HCT116 (cell line): ENCODE measurements around the gene NELFB. TPM values are rescaled to one million over a fixed set of nuclear protein-coding genes. Genes with fewer than 3 reads are reported as not detected.

Experiments
- ATAC-seq: fragments of 200-7000 bp; cut with Tn5 transposase; 2 replicates; pipeline ENCODE4 v1.9.1; 2020; ENCODE audit warnings: mild to moderate bottlenecking, moderate library complexity
- BruUV-seq: library from RNA; stranded (reverse); fragments of 400-500 nt; replicated peaks from 2 replicates; lab custom pipeline; 2021; lab: Mats Ljungman, UMichigan
- CTCF ChIA-PET: fragments of 300-600 bp; sonication (Branson Sonifier 250); formaldehyde crosslinking; loops from one replicate; lab custom pipeline; 2021; ENCODE audit warnings: antibody characterized with exemption; lab: Charles Lee
- POLR2A ChIA-PET: fragments of 300-600, 350-600 bp; sonication (Branson Sonifier 250); formaldehyde crosslinking; loops from one replicate; lab custom pipeline; 2021; ENCODE audit warnings: antibody characterized with exemption; lab: Charles Lee
- RAD21 ChIA-PET, 2 experiments: fragments of 300-600 bp; sonication (Branson Sonifier 250); formaldehyde crosslinking; loops; one replicate each; lab custom pipeline; 2023; ENCODE audit warnings: low total read pairs in 2 of 2; ENCODE audit not compliant: uncharacterized antibody in 2 of 2, unreplicated experiment in 2 of 2, low non-redundant PET in 1 of 2; lab: Charles Lee
- DNase-seq: peaks from one replicate; pipeline ENCODE4 v3.0.0-alpha.2; 2010; ENCODE audit warnings: low read depth, low spot score
- H2AFZ ChIP-seq: fragments of 200-600 bp; shearing (Covaris generic), sonication (generic); 2 replicates; pipeline ENCODE4 v1.6.1; 2017; ENCODE audit warnings: low read depth, mixed run types, mixed read lengths, antibody characterized with exemption, low read length; ENCODE audit not compliant: poor library complexity, severe bottlenecking
- H3K27ac ChIP-seq: 2 replicates; pipeline ENCODE4 v1.5.1; 2012; ENCODE audit warnings: low read depth, low read length
- H3K27me3 ChIP-seq: fragments of 200-600 bp; sonication (generic); 2 replicates; pipeline ENCODE4 v1.6.1; 2016; ENCODE audit warnings: mixed run types, low read length, mixed read lengths; ENCODE audit not compliant: insufficient read depth
- H3K36me3 ChIP-seq, 2 experiments: fragments of 200-500 bp in 1 of 2; fragments of 200-600 bp in 1 of 2; sonication (Bioruptor generic) in 1 of 2; sonication (generic) in 1 of 2; 2 replicates each; pipeline versions ENCODE4 v1.5.1 to v1.6.1; 2014 to 2016; ENCODE audit warnings: low read length in 2 of 2, inconsistent platforms in 1 of 2, mixed read lengths in 1 of 2, mixed run types in 1 of 2; ENCODE audit not compliant: insufficient read depth in 2 of 2, control insufficient read depth in 1 of 2
- H3K4me1 ChIP-seq, 2 experiments: fragments of 200-600 bp in 1 of 2; sonication (generic) in 1 of 2; 2 replicates each; pipeline versions ENCODE4 v1.5.1 to v1.6.1; 2012 to 2017; ENCODE audit warnings: low read length in 2 of 2, inconsistent platforms in 1 of 2, mild to moderate bottlenecking in 1 of 2, mixed read lengths in 1 of 2, mixed run types in 1 of 2, moderate library complexity in 1 of 2; ENCODE audit not compliant: insufficient read depth in 2 of 2, control insufficient read depth in 1 of 2
- H3K4me2 ChIP-seq: fragments of 200-600 bp; sonication (generic); 2 replicates; pipeline ENCODE4 v1.6.1; 2017; ENCODE audit warnings: mixed run types, low read length, mixed read lengths
- H3K4me3 ChIP-seq, 2 experiments: fragments of 200-600 bp in 1 of 2; sonication (generic) in 1 of 2; replicated peaks in 1 of 2; 2 replicates each; pipeline ENCODE4 v1.5.1; 2011 to 2016; ENCODE audit warnings: low read length in 2 of 2, control low read depth in 1 of 2, low read depth in 1 of 2, mild to moderate bottlenecking in 1 of 2, mixed read lengths in 1 of 2, mixed run types in 1 of 2
- H3K79me2 ChIP-seq: fragments of 200-600 bp; sonication (generic); 2 replicates; pipeline ENCODE4 v1.6.1; 2017; ENCODE audit warnings: mild to moderate bottlenecking, mixed run types, low read length, moderate library complexity, mixed read lengths; ENCODE audit not compliant: insufficient read depth
- H3K9ac ChIP-seq: fragments of 200-600 bp; sonication (generic); 2 replicates; pipeline ENCODE4 v1.6.1; 2016; ENCODE audit warnings: low read length, mixed read lengths
- H3K9me2 ChIP-seq: fragments of 200-600 bp; sonication (generic), shearing (Covaris generic); 2 replicates; pipeline ENCODE4 v1.6.1; 2017; ENCODE audit warnings: mixed run types, mild to moderate bottlenecking, moderate library complexity; ENCODE audit not compliant: insufficient read depth
- H3K9me3 ChIP-seq, 2 experiments: fragments of 200-500 bp in 1 of 2; fragments of 200-600 bp in 1 of 2; sonication (Bioruptor generic) in 1 of 2; sonication (generic) in 1 of 2; 2 replicates each; pipeline ENCODE4 v1.6.1; 2014 to 2017; ENCODE audit warnings: low read length in 2 of 2, mixed read lengths in 2 of 2, inconsistent platforms in 1 of 2, low read depth in 1 of 2, mild to moderate bottlenecking in 1 of 2, mixed run types in 1 of 2, moderate library complexity in 1 of 2; ENCODE audit not compliant: control insufficient read depth in 1 of 2, insufficient read depth in 1 of 2
- H4K20me1 ChIP-seq: fragments of 200-600 bp; sonication (generic), shearing (Covaris generic); 2 replicates; pipeline ENCODE4 v1.6.1; 2017; ENCODE audit warnings: mixed run types, mild to moderate bottlenecking, moderate library complexity; ENCODE audit not compliant: insufficient read depth
- EGR1 ChIP-seq: IDR thresholded peaks from 2 replicates; pipeline ENCODE4 v1.6.1; 2012; ENCODE audit warnings: low read depth
- POLR2A ChIP-seq: IDR thresholded peaks from 2 replicates; pipeline ENCODE4 v1.7.0; 2011; ENCODE audit warnings: borderline replicate concordance; ENCODE audit not compliant: insufficient read depth, insufficient read length; ENCODE audit errors: extremely low read depth
- SRF ChIP-seq: IDR thresholded peaks from 2 replicates; pipeline ENCODE4 v1.6.1; 2012; ENCODE audit warnings: low read depth
- intact Hi-C: fragments of 100-400 bp; cut with micrococcal nuclease; formaldehyde crosslinking; loops from 2 replicates; pipeline ENCODE4 v1.10.0; 2022
- total RNA-seq: library from RNA; stranded (reverse); gene quantifications from one replicate; pipeline ENCODE4 v1.2.1, GENCODE V29; 2021; ENCODE audit not compliant: unreplicated experiment
- TF ChIP-seq, protein P1 (sequence below): IDR thresholded peaks from 2 replicates; pipeline ENCODE4 v1.6.1; 2012

NELFB gene
- total RNA-seq, 1 experiment from 2014 or later, result 86.4 TPM

DNA sequence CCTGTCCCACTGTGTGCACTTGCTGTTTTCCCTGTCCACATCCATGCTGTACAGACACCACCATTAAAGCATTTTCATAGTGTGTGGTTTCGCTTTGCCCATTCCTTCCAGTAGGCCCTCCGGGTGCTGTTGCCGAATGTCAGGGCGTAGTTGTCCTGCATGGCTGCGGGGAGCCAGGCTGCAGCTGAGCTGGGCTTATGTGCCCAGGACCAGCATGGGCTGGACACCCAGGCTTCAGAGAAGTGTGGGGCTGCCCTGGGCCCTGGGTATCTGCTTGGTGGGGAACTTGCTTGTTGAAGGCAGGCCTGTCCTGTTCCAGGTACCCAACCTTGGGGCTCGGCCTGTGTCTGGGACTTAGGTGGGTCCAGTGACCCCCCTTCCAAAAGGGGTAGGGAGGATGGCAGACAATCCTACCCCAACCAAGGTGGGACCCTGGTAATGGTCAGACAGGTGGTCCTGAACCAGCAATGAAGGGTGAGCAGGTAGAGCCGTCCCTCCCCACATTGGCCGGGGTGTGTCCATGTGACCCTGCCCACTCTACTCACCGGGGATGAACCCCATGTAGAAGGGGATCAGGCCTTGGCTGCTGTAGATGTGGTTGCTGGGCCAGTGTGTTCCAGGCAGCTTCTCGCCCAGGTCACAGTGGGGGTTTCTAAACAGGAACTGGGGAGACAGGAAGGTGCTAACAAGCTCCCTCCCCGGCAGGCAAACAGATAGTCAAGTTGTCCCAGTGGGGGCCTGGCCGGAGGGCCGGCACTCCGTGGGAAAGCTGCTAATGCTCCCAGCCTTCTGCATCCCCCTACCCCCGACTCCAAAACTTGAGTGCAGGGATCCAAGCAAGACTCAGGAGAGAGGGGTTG lies 11.3 kb upstream of the NELFB start (continued):
- TF ChIP-seq, protein P1, sequence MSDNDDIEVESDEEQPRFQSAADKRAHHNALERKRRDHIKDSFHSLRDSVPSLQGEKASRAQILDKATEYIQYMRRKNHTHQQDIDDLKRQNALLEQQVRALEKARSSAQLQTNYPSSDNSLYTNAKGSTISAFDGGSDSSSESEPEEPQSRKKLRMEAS, result no peak
- no peak for TF ChIP-seq SRF

- H3K9me3 ChIP-seq, result no peaks in the 10 kb centered on the region
- DNase-seq, result no peak
- H3K27ac ChIP-seq, result peak overlapping the region; percentile 19; the same call in 1 of the 2 replicates
- RAD21 ChIA-PET, result no interaction called here
- TF ChIP-seq POLR2A (peak; percentile 0), EGR1 (no peak)
- H3K9me2 ChIP-seq, result no peaks in the 10 kb centered on the region
- peaks cover 26% of the 10 kb centered on the region for H3K79me2 ChIP-seq
- CTCF ChIA-PET, result interaction anchor here (2.4 kb wide), 1 partner anchor 8 kb away, joined by 7 read pairs; no protein-coding TSS in a partner anchor
- H3K4me1 ChIP-seq, result peaks cover 8 to 24% of the 10 kb centered on the region in 2 experiments
- no peak overlapping the region for H3K4me2 ChIP-seq
- no peak for ATAC-seq
- intact Hi-C loops, result no loop called here
- H3K36me3 ChIP-seq, result peaks cover 11 to 21% of the 10 kb centered on the region in 2 experiments
- peaks cover 21% of the 10 kb centered on the region; the same call in 1 of the 2 replicates for H4K20me1 ChIP-seq
- POLR2A ChIA-PET, result interaction anchor here (1.1 to 1.7 kb wide), 3 partner anchors 9 to 177 kb away, joined by 3 to 5 read pairs (median 4); partner anchors contain the start of gene SSNA1
- H3K27me3 ChIP-seq, result no peaks in the 10 kb centered on the region
- H2AFZ ChIP-seq, result no peak overlapping the region
- no peak overlapping the region for H3K9ac ChIP-seq
- BruUV-seq, result no TSS peak
- no peak overlapping the region for H3K4me3 ChIP-seq
Observed at GRCh38 chr9:137244486-137245449, 10.4 kb upstream of the NELFB start.
